NCI-H2171 treated with DMSO at 0.1 percent for 48 hours (cell line): ENCODE results near the gene TNNC2.
A peak's percentile ranks its signal among the peaks of the same experiment; 100 is the strongest.
"Not testable (repeated sequence)": the region's sequence is repeated elsewhere in the genome, so short reads cannot be mapped to it uniquely, and the experiment has no call there.

ENCODE experiments used
- DNase-seq: peaks from one replicate; lab custom pipeline; 2025; lab: John Stamatoyannopoulos, UW

TNNC2 gene

GRCh38 chr20:45848969-45849582, 22.0 kb upstream of the TNNC2 start:
- no peak for DNase-seq

DNA sequence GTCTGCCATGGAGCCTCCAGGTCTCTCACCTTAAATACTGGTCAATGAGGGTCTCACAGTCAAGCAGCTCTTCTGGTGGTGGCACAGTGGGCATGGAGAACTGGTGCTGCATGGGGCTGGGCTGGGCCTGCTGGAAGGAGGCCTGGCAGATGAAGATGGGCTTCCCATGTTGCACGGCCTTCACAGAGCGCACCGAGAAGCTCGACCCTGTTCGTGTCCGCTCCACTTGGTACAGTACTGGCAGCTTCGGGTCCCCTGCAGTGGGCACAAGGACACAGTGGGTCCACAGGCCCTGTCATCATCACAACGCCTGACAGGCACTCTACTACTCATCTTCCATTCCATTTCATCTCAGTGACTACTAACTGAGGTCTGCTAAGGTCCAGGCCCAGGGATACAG, 21.3 kb upstream of the TNNC2 start:
- DNase-seq = no peak

- DNase-seq = no peak
These were observed 18.3 kb upstream of the TNNC2 start for GRCh38 chr20:45845452-45845851.

- DNase-seq = no peak
These were observed 16.4 kb upstream of the TNNC2 start for GRCh38 chr20:45843506-45843905.

DNA sequence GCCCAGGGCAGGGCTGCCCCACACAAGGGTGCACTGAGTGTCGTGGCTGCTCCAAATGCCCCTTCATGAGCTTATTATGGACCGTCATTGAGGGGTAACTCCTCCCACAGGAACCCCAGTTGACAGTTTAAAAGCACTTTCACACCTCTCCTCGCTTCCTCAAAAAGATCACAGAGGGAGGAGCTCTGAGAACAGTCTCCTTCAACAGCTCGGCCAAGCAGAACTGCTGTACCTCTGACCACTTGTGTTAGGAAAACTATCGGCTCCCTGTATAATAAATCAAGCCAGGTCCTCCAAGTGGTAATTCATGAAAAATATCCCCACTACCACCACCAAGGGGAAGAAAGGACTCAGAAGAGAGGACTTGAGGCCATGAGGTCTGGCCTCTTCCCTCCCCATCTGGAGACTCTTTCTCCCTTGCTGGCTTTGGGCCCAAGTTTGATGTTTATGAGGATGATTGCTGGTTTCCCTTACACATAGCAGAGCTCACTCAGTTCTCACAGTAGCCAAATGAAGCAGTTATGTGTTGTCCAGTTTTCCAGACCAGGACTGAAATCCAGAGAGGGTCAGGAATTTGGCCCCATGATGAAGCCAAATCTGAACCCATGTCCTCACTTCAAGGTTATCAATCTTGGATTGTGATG, 15.2 kb upstream of the TNNC2 start:
- no peak for DNase-seq

DNA sequence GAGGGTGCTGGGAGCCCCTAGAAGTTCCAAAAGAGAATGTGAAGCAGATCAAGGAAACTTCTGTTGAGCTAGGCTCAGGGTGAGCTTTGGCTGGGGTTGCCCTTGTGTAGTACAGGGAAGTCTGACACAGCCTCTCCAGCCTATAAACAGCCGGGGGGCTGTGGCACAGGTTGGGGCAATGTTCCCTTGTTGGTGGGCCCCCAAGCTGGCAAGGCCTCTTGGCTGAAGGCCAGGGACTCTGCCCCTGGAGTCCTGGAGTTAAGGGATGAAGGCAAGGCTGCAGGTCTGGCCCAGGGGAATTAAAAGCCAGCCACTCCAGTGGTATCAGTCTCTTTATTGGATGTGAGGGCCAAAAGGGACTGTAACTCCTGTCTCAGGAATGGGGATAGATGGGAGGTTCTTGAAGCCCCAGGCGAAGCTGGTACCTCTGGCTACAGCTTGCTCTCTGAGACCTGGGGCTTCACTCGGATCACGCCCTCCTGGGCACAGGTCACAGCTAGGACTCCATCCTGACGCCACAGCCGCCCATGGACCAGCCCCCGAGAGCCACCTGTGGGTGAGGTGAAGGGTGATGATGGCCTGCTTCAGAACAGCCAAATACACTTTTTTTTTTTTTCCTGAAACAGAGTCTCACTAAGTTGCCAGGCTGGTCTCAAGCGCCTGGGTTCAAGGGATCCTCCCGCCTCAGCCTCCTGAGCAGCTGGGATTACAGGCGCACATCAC, 14.5 kb upstream of the TNNC2 start:
- DNase-seq = no peak

DNA sequence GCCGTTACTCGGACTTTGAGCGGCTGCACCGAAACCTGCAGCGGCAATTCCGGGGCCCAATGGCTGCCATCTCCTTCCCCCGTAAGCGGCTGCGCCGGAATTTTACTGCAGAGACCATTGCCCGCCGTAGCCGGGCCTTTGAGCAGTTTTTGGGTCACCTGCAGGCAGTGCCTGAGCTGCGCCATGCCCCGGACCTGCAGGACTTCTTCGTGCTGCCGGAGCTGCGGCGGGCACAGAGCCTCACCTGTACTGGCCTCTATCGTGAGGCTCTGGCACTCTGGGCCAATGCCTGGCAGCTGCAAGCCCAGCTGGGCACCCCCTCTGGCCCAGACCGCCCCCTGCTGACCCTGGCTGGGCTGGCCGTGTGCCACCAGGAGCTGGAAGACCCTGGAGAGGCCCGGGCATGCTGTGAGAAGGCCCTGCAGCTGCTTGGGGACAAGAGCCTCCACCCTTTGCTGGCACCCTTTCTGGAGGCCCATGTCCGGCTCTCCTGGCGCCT, 13.6 kb upstream of the TNNC2 start:
- DNase-seq = no peak

GRCh38 chr20:45836841-45837240, 9.7 kb upstream of the TNNC2 start:
- peak; percentile 65 for DNase-seq

- DNase-seq = no peak
These were observed 8.7 kb upstream of the TNNC2 start for GRCh38 chr20:45835825-45836224.

GRCh38 chr20:45835329-45835765, 8.2 kb upstream of the TNNC2 start:
- DNase-seq = no peak

DNA sequence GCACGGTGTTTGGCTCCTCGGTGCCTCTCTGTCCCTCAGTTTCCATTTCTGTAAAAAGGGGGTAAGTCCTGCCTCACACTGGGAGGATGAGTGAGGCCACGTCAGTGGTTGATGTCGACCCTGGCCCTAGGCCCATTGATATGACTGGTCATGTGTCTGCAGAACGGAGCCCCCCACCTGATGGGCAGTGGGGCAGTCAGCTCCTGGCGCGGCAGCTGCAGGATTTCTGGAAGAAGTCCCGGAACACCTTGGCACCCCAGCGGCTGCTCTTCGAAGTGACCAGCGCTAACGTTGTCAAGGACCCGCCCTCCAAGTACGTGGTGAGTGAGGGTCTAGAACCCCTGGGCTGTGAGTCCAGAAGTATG, 7.7 kb upstream of the TNNC2 start:
- DNase-seq = no peak

GRCh38 chr20:45833883-45834796, 7.0 kb upstream of the TNNC2 start:
- DNase-seq = peak; percentile 66

GRCh38 chr20:45833030-45833882, 6.1 kb upstream of the TNNC2 start, which contains the start of gene SNX21:
SNX21 (plus strand) TSS chr20:45833799; CDS start chr20:45833920, 121 bp downstream.
- DNase-seq = peak; percentile 72

DNA sequence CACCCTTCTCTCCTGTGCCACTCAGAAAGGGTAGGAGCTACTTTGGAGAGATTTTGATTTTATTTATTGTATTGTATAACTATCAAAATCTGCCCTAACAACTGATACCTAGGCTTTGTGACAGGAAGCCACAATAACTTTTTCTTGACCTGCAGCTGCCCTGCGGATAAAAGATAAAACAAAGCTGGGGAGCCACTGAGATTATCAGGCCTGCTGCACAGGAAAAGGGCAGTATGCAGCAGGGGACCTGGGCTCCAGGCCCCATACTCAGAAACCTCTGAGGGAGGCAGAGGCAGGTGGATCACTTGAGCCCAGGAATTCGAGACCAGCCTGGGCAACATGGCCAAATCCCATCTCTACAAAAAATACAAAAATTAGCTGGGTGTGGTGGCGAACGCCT, 5.5 kb upstream of the TNNC2 start:
- no peak for DNase-seq

- not testable (repeated sequence) for DNase-seq
These were observed 2.6 kb upstream of the TNNC2 start for GRCh38 chr20:45829673-45830106.

DNA sequence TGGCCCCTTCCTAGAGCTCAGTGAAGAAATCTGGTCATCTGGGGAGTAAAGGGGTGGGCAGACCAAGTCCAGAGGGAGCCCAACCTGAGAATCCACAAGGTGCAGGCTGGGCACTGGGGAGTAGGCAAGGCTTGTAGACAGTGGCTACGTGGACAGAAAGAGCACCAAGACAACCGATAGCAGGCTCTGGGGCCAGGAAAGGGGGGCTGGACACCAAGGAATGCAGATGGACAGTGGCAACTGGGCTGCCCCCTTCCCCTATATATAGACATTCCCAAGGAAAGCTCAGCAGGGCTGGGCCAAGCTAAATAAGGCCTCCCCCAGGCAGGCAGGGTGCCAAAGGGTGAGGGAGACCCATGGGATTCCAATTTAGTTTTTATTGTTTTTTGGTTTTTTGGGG, 1.5 kb upstream of the TNNC2 start:
- no peak for DNase-seq

- no peak for DNase-seq
These were observed 600 bp upstream of the TNNC2 start for GRCh38 chr20:45827712-45828111.

DNA sequence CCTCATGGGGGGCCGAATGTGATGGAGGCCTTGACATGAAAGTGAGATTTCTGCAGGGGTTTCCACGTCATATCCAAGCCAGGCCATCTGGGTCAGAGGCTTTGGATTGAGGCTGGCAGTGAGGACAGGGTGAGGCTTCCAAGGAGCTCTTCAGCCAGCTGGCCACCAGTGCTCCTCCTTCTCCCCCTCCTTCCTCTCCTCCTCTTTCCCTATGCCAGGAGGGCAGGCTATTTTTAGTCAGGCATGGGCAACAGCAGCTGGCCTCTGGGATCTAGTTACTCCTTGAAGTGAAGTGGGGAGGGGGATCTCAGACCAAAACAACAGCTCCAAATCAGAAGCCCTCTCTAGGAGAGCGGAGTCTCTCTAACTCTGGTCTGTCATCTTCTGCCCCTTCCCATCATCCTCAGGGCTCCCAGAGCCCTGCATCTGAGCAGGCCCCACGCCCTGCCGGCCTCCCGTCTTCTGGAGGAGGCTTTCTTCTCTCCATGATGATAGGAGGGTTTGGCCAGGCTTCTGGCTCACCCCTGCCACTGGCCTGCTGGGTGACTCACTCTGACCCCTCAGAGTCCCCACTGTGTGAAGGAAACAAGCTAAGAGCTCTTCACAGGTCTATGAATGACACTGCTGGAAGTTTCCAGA, 612 bp downstream of the TNNC2 start:
- DNase-seq = peak; percentile 86

DNA sequence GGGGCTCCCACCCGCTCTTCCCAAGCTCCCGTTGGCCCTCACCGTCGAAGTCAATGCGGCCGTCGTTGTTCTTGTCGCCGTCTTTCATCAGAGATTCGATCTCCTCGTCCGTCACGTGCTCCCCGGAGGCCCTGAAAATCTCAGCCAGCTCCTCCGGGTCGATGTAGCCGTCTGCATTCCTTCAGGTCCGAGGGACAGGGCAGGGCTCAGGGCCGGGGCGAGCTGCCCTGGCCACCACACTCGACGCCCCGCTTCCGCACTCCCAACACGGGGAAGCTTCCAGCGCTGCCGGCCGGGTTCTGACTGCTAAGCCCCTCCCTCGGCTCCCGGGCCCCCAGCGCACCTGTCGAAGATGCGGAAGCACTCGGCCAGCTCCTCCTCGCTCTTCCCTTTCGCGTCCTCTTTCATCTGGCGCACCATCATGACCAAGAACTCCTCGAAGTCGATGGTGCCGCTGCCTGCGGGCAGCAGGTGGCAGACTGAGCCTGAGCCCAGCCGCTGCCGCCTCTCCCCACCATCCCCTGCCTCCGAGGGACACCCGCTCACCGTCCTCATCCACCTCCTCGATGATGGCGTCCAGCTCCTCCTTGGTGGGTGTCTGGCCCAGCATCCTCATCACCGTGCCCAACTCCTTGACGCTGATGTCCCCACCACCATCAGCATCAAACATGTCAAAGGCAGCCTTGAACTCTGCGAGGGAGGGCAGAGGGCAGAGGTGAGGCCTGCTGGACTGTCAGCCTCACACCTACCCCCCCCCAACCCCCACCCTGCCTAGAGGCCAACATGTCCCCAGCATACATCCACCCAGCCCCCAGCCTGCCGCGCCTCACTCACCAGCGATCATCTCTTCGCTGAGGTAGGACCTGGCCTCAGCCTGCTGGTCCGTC, 2.9 kb downstream of the TNNC2 start:
- DNase-seq = no peak
